WTC11 (cell line): ENCODE data around the gene TARBP1. TPM values are rescaled to one million over a fixed set of nuclear protein-coding genes. Genes with fewer than 3 reads are reported as not detected.

ENCODE experiments used
- ATAC-seq: fragments of 200-7000 bp; cut with Tn5 transposase; 2 replicates; pipeline ENCODE4 v1.10.0; 2021; ENCODE audit warnings: mild to moderate bottlenecking, moderate library complexity
- CTCF ChIA-PET: fragments of 300-600 bp; sonication (Branson Sonifier 250); formaldehyde crosslinking; loops from one replicate; lab custom pipeline; 2021; ENCODE audit warnings: antibody characterized with exemption; lab: Charles Lee
- POLR2A ChIA-PET: fragments of 350-600 bp; sonication (Branson Sonifier 250); formaldehyde crosslinking; loops from one replicate; lab custom pipeline; 2021; ENCODE audit warnings: antibody characterized with exemption; lab: Charles Lee
- DNase-seq: peaks from one replicate; pipeline ENCODE4 v3.0.0; 2021; ENCODE audit warnings: low spot score
- H3K27ac Mint-ChIP-seq: 2 replicates; pipeline ENCODE4 v1.8.0; 2021; ENCODE audit warnings: mixed read lengths
- H3K27me3 Mint-ChIP-seq: 2 replicates; pipeline ENCODE4 v1.8.0; 2021; ENCODE audit warnings: low read depth, mild to moderate bottlenecking, moderate library complexity, mixed read lengths
- H3K36me3 Mint-ChIP-seq: 2 replicates; pipeline ENCODE4 v1.8.0; 2021; ENCODE audit warnings: mixed read lengths
- H3K4me1 Mint-ChIP-seq: 2 replicates; pipeline ENCODE4 v1.8.0; 2022; ENCODE audit warnings: mixed read lengths
- H3K4me3 Mint-ChIP-seq: 2 replicates; pipeline ENCODE4 v1.8.0; 2021; ENCODE audit warnings: mild to moderate bottlenecking, moderate library complexity, mixed read lengths
- H3K9me3 Mint-ChIP-seq: 2 replicates; pipeline ENCODE4 v1.8.0; 2021; ENCODE audit warnings: mixed read lengths
- EMX1 ChIP-seq: fragments of 250-450 bp; sonication (Bioruptor Pico); IDR thresholded peaks from 2 replicates; pipeline ENCODE4 v1.8.0; 2021; ENCODE audit warnings: mild to moderate bottlenecking
- ETV6 ChIP-seq: sonication (generic); formaldehyde crosslinking; IDR thresholded peaks from 2 replicates; pipeline ENCODE4 v1.8.1; 2022; ENCODE audit warnings: mild to moderate bottlenecking, missing genetic modification reagents
- FOXK1 ChIP-seq: sonication (generic); formaldehyde crosslinking; IDR thresholded peaks from 2 replicates; pipeline ENCODE4 v1.8.0; 2022; ENCODE audit warnings: mild to moderate bottlenecking, moderate library complexity, missing genetic modification reagents
- GABPB1 ChIP-seq: sonication (generic); formaldehyde crosslinking; IDR thresholded peaks from 2 replicates; pipeline ENCODE4 v1.8.1; 2023; ENCODE audit warnings: mild to moderate bottlenecking, missing genetic modification reagents
- GTF2I ChIP-seq: fragments of 250-450 bp; sonication (Bioruptor Pico); conservative IDR thresholded peaks from 2 replicates; pipeline ENCODE4 v1.4.0; 2021; ENCODE audit warnings: mild to moderate bottlenecking
- IRF2 ChIP-seq: sonication (generic); formaldehyde crosslinking; IDR thresholded peaks from 2 replicates; pipeline ENCODE4 v1.8.0; 2022; ENCODE audit warnings: low read depth, missing genetic modification reagents, borderline replicate concordance
- MXD4 ChIP-seq: fragments of 250-450 bp; sonication (Bioruptor Pico); IDR thresholded peaks from 2 replicates; pipeline ENCODE4 v1.8.0; 2021; ENCODE audit warnings: mild to moderate bottlenecking, moderate library complexity, borderline replicate concordance
- NR3C1 ChIP-seq: sonication (generic); formaldehyde crosslinking; conservative IDR thresholded peaks from 2 replicates; pipeline ENCODE4 v1.8.1; 2023; ENCODE audit warnings: low read depth, mild to moderate bottlenecking, missing genetic modification reagents
- ZNF423 ChIP-seq: fragments of 250-450 bp; sonication (Bioruptor Pico); IDR thresholded peaks from 2 replicates; pipeline ENCODE4 v2.1.2; 2022; ENCODE audit warnings: mild to moderate bottlenecking, moderate library complexity
- total RNA-seq: library from RNA; stranded (reverse); gene quantifications from 3 replicates; pipeline ENCODE4 v1.2.3, GENCODE V29; 2021
- TF ChIP-seq, protein P1 (sequence below): fragments of 250-450 bp; sonication (Bioruptor Pico); conservative IDR thresholded peaks from 2 replicates; pipeline ENCODE4 v1.9.0; 2021; ENCODE audit warnings: mild to moderate bottlenecking
- TF ChIP-seq, protein P2 (sequence below): sonication (generic); formaldehyde crosslinking; IDR thresholded peaks from 2 replicates; pipeline ENCODE4 v1.8.0; 2022; ENCODE audit warnings: mild to moderate bottlenecking, missing genetic modification reagents
- TF ChIP-seq, protein P3 (sequence below): sonication (generic); formaldehyde crosslinking; conservative IDR thresholded peaks from 2 replicates; pipeline ENCODE4 v1.8.1; 2023; ENCODE audit warnings: mild to moderate bottlenecking, low read depth, missing genetic modification reagents, moderate library complexity

The TARBP1 gene
- total RNA-seq, 1 experiment from 2014 or later, result 24.0 TPM

DNA sequence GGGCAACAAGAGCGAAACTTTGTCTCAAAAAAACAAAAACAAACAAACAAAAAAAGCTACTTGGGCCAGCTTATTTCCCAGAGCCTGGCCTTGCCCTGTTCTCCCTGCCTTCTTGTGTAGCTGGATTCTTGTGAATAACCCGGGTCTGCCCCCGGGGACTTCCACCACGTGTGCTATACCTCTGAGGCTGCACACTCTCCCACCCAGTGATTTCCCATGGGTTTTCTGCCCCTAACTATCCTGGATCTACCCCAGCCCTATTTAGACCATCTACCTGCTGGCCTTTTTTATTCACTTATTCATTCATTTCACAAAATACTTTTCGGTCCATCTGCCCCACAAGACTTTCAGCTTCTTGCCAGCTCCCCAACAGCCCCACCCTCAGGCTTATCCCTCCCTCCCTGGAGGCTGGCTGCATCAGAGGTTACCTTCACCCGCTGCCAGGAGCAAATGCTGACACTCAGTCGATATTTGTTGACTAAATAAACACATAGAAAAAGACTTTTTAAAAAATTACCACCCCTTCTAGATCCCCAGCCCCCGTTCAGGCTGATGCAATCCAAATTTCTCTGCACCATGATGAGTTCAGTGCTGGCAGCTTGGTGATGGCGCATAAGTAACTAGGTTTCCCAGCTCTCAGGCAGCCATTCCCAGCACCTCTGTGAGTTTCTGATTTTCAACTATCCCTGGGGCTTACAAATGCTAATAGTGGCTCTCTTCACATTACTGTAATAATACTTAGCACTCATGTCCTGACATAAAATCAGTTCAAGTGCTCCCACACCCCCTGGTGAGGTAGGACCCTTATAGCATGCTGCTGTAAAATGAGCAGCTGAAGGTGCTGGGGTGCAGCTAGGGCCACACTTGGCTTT, 30.7 kb upstream of the TARBP1 start:
- H3K27me3 Mint-ChIP-seq, result no peaks in the 10 kb centered on the region
- TF ChIP-seq ZNF423 (CRISPR knock-in tag), result no peak
- TF ChIP-seq ETV6 (CRISPR knock-in tag), result no peak
- peak; percentile 82 for TF ChIP-seq GABPB1
- TF ChIP-seq NR3C1, result no peak
- ATAC-seq (peak; percentile 23; the same call in 1 of the 2 replicates), DNase-seq (no peak)
- peak overlapping the region; percentile 86 for H3K27ac Mint-ChIP-seq
- ChIA-PET CTCF (interaction anchor here (1.0 to 3.4 kb wide), 2 partner anchors 10 to 88 kb away, joined by 7 to 25 read pairs; no protein-coding TSS in a partner anchor), POLR2A (no interaction called here)
- H3K4me1 Mint-ChIP-seq, result peaks cover 51% of the 10 kb centered on the region
- H3K36me3 Mint-ChIP-seq, result peaks cover 2% of the 10 kb centered on the region; the same call in 1 of the 2 replicates
- H3K9me3 Mint-ChIP-seq, result peaks cover 3% of the 10 kb centered on the region
- H3K4me3 Mint-ChIP-seq, result 0 out of 2 replicates have a peak overlapping the region, but pooled peaks have one; percentile 14

DNA sequence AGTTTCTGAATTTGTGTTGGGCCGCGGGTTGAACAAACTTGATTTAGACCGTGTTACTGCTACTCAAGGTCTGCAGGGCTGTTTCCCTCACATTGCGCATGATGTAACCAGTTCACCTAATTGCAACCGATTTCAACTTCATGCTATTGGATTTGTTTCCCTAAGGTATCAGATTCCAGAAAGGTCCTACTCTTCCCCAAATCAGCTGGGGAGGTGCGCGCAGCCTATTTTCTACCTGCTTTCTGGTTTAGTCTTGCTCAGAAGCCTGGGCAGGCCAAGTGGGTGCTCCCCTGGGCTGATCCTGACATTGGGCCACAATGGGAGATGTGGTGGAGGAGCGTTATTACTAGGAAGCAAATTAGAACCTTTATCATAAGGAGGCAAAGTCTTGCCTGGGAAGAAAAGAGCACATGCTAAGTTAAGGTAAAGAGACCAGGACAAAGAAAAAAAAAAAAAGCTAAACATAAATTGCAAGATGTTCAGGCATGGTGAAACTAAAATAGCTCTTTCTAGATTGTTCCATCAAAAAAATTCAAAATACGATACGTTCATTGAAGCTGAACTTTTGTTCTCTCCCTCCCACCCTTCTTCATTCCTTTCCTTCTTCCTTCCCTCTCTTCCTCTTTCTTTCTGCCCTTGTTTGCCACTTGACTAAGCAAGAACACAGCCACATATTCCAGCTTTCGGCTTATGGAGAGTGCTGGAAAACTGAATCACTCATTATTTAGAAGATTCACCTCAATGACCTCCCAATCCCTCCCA, 28.8 kb upstream of the TARBP1 start:
- Mint-ChIP-seq H3K27ac (peak overlapping the region; percentile 61; the same call in 1 of the 2 replicates), H3K4me3 (no peak overlapping the region), H3K36me3 (peaks cover 6% of the 10 kb centered on the region; the same call in 1 of the 2 replicates), H3K9me3 (peaks cover 12% of the 10 kb centered on the region), H3K4me1 (peaks cover 60% of the 10 kb centered on the region), H3K27me3 (no peaks in the 10 kb centered on the region)
- TF ChIP-seq FOXK1 (CRISPR knock-in tag) (no peak), GABPB1 (peak; percentile 60; the same call in 1 of the 2 replicates)
- CTCF ChIA-PET, result interaction anchor here (0.6 to 3.4 kb wide), 2 partner anchors 8 kb away, joined by 3 to 25 read pairs; no protein-coding TSS in a partner anchor
- POLR2A ChIA-PET, result interaction anchor here (0.7 kb wide), 1 partner anchor 101 kb away, joined by 4 read pairs; no protein-coding TSS in a partner anchor
- no peak for ATAC-seq
- DNase-seq, result no peak

DNA sequence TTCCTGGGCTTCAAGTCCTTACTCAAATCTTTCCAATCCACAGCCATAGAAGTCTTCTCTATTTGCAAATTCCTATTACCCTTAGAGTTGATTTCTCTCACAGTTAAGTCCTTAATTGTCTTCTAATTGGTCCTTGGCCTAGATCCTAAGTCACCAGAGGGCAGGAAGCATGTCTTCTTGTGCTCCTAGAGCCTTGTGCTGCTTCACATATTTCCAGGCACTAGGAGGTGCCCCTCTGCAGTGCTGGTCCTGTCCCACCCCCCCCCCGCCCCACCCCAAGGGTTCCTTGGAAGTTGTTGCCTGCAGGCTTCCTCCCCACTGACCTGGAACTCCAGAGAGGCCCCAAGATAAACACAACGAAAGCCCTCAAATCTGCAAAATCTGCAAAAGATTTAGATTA, 28.1 kb upstream of the TARBP1 start:
- ChIA-PET POLR2A (no interaction called here), CTCF (no interaction called here)
- ATAC-seq, result no peak; the same call in 1 of the 2 replicates
- H3K4me3 Mint-ChIP-seq, result no peak overlapping the region
- peaks cover 60% of the 10 kb centered on the region for H3K4me1 Mint-ChIP-seq
- TF ChIP-seq, protein P1, sequence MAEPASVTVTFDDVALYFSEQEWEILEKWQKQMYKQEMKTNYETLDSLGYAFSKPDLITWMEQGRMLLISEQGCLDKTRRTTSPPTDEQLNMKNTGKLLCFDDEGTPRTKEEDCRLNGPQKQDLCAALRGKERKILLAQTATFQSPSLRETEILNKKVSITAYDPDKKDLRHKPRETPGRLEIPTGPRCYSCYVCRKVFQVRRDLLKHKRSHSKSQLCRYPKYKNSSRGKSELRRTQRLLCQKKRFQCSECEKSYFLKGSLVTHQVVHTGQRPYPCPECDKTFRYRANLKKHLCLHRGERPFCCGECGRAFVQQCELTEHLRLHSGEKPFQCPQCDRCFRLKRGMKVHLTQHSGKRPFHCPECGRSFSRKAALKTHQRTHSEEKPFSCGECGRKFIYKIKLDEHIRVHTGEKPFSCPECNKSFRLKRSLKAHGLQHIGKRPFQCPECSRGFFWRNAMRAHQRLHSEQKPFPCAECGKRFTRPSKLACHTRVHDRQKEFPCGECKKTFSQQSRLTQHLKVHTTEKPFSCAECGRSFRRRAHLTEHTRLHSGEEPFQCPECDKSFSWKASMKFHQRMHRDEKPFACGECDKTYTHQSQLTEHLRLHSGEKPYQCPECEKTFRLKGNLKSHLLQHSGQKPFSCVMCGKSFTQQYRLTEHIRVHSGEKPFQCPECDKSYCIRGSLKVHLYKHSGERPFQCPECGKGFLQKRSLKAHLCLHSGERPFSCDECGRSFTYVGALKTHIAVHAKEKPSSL (CRISPR knock-in tag), result no peak
- TF ChIP-seq IRF2 (no peak), EMX1 (no peak), FOXK1 (CRISPR knock-in tag) (no peak), MXD4 (CRISPR knock-in tag) (no peak), GTF2I (CRISPR knock-in tag) (no peak)
- TF ChIP-seq, protein P2, sequence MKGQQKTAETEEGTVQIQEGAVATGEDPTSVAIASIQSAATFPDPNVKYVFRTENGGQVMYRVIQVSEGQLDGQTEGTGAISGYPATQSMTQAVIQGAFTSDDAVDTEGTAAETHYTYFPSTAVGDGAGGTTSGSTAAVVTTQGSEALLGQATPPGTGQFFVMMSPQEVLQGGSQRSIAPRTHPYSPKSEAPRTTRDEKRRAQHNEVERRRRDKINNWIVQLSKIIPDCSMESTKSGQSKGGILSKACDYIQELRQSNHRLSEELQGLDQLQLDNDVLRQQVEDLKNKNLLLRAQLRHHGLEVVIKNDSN (CRISPR knock-in tag), result no peak
- TF ChIP-seq, protein P3, sequence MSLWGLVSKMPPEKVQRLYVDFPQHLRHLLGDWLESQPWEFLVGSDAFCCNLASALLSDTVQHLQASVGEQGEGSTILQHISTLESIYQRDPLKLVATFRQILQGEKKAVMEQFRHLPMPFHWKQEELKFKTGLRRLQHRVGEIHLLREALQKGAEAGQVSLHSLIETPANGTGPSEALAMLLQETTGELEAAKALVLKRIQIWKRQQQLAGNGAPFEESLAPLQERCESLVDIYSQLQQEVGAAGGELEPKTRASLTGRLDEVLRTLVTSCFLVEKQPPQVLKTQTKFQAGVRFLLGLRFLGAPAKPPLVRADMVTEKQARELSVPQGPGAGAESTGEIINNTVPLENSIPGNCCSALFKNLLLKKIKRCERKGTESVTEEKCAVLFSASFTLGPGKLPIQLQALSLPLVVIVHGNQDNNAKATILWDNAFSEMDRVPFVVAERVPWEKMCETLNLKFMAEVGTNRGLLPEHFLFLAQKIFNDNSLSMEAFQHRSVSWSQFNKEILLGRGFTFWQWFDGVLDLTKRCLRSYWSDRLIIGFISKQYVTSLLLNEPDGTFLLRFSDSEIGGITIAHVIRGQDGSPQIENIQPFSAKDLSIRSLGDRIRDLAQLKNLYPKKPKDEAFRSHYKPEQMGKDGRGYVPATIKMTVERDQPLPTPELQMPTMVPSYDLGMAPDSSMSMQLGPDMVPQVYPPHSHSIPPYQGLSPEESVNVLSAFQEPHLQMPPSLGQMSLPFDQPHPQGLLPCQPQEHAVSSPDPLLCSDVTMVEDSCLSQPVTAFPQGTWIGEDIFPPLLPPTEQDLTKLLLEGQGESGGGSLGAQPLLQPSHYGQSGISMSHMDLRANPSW (CRISPR knock-in tag), result no peak
- TF ChIP-seq, all 79 proteins: peak for 0
- H3K27me3 Mint-ChIP-seq, result no peaks in the 10 kb centered on the region
- no peak overlapping the region; the same call in 1 of the 2 replicates for H3K27ac Mint-ChIP-seq
- peaks cover 12% of the 10 kb centered on the region for H3K9me3 Mint-ChIP-seq
- H3K36me3 Mint-ChIP-seq, result peaks cover 6% of the 10 kb centered on the region; the same call in 1 of the 2 replicates
- DNase-seq, result no peak
